HG03442 (cell line): Measurements from ENCODE around the gene SCN9A.
A peak's percentile ranks its signal among the peaks of the same experiment; 100 is the strongest.
"Not testable (repeated sequence)": the region's sequence is repeated elsewhere in the genome, so short reads cannot be mapped to it uniquely, and the experiment has no call there.

Experiments
- ATAC-seq: cut with Tn5 transposase; IDR thresholded peaks from one replicate; pipeline ENCODE4 v1.9.1; 2021; ENCODE audit warnings: mild to moderate bottlenecking, moderate library complexity; ENCODE audit not compliant: unreplicated experiment

Gene SCN9A

GRCh38 chr2:166376488-166376828, 714 bp upstream of the SCN9A start:
- no peak for ATAC-seq

- ATAC-seq: no peak
Observed at GRCh38 chr2:166375195-166375735, 479 bp downstream of the SCN9A start.

DNA sequence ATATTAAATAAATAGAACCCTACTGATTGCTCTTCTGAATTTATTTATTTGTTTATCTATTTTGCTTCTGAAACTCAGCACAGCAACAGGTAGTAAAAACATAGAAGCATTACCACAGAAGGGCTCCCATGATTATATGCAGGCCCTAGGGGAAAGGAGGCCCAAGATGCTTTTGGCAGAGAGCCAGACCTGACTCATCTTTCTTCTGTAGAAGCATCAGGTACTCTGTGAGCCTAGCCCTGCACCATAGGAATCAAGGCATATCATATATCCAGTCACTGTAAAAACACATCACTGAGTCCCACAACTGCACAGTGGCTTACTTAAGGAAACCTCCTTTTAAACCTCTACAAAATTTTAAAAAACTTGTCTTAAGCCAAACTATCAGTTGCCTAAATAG, 1.8 kb downstream of the SCN9A start:
- ATAC-seq: no peak

- ATAC-seq: no peak
Observed at GRCh38 chr2:166373539-166373938, 2.2 kb downstream of the SCN9A start.

DNA sequence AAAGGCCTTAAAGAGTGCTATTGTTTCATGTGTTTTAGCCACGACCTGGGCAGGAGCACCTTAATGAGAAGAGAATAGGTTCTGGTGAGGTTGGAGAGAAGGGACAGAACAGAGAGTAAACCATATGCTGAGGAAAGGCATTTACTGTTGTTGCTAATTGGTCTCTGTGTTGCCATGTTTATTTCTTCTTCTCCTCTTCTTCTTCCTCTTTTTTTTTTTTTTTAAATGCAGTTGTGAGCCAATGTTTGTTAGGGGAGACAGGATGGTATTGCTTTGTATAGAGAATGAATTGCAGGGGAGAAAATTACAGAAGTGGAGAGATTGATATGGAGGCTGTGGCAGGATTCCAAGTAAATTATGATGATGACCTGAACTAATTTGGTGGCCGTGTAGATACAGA, 2.6 kb downstream of the SCN9A start:
- no peak for ATAC-seq

DNA sequence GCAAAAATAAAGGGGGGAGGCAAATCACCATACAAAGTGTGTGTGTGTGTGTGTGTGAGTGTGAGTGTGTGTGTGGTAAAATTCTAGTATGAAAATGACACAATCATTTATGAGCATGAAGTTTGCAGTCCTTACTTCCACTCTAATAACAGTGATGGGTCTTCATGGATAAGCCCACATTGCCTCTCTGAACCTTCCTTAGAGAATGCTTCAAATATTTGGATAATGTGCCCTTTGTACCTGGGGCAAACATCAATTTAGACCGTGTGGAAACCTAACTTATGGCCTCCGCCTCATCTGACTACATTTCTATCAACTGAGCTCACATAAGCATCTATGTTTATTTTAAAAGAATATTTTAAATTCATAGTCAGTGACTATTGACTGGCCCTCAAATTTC, 3.7 kb downstream of the SCN9A start:
- no peak for ATAC-seq

- no peak for ATAC-seq
Observed at GRCh38 chr2:166365803-166366420, 9.8 kb downstream of the SCN9A start.

- ATAC-seq: no peak
Observed at GRCh38 chr2:166365239-166365638, 10.5 kb downstream of the SCN9A start.

GRCh38 chr2:166364476-166365161, 11.1 kb downstream of the SCN9A start:
- ATAC-seq: no peak

GRCh38 chr2:166361351-166362153, 14.2 kb downstream of the SCN9A start:
- ATAC-seq: no peak

- no peak for ATAC-seq
Observed at GRCh38 chr2:166360906-166361305, 14.8 kb downstream of the SCN9A start.

DNA sequence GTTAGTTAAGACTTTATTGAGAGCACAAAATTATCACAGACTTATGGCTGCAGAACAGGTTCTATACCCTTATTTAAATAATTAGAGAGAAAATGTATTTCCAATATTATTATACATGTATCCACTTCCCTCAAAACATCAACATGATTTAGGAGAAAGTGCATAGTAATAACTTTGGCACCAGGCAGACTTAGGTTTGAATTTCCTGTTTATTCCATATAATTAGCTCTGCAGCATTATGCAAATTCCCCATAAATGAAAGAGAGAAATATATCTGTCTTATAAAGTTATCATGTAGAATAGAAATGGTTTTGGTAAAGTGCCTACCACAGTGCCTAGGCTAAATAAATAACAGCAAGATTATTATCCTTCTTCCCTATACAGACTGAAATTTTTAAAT, 15.3 kb downstream of the SCN9A start:
- no peak for ATAC-seq

- ATAC-seq: not testable (repeated sequence)
Observed at GRCh38 chr2:166357950-166358321, 17.8 kb downstream of the SCN9A start.

- no peak for ATAC-seq
Observed at GRCh38 chr2:166357068-166357949, 18.4 kb downstream of the SCN9A start.

DNA sequence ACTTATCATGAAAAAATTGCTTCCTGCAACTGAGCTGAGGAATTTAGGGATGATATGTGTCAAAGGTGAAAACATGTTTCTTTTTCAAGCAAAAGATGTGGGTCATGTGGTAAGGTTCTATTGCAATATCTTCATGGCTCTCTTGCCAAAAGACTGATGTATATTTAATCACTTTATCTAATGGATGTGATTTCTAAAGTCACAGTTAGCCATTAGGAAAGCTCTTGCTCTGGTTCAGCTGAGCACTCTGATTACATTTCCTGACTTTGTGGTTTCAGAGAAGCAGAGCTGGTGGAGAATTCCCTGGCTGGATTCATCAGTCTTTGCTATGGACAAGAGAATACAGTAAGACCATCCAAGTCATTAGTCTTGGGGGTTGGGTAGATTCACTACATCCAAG, 24.4 kb downstream of the SCN9A start:
- no peak for ATAC-seq

- no peak for ATAC-seq
Observed at GRCh38 chr2:166350525-166350924, 25.2 kb downstream of the SCN9A start.

DNA sequence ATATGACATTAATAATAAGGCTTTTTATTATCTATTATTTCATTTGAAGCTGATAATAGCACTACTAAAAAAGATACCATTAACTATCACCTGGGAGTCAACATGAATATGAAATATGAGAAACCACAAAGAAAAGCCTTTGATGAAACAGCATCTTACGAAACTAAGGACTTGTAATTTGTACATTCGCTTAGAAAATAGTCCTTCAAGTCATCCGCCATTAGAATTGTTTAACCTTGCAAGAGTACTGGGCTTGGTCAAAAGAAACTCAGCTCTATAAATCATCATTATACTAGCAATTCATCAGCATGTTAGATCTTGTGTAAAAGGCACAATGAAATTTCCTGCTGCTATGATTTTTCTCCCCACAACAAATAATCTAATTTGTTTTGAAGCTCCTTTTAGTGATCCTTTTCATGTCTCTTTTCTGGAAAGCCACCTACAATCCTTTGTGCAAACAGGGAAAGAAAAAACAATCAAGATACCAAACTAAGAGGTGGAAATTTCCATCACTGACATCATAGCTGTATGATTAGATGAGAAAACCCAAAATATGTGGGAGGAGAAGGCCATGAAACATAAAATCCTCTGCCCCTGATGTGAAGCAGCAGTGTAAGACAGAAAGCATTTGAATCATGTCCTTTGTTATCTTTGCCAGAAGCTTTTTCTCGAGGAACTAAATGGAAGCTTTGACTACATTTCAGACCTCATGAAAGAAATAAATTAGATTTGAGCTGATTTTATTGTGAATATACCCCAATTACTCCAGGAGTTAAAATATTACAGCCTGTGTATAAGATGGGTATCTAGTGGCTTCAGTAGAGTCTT, 31.2 kb downstream of the SCN9A start:
- no peak for ATAC-seq

- ATAC-seq: peak; percentile 45
Observed at GRCh38 chr2:166343467-166343866, 32.3 kb downstream of the SCN9A start.

GRCh38 chr2:166341426-166341825, 34.3 kb downstream of the SCN9A start:
- no peak for ATAC-seq

GRCh38 chr2:166338831-166339339, 36.9 kb downstream of the SCN9A start:
- ATAC-seq: no peak
